Activated CD8-positive, alpha-beta memory T cell treated with anti-CD3 and anti-CD28 coated beads for 36 hours (primary cell): ENCODE measurements around the gene CNTLN. TPM values are rescaled to one million over a fixed set of nuclear protein-coding genes. Genes with fewer than 3 reads are reported as not detected.
"Not testable (repeated sequence)": the region's sequence is repeated elsewhere in the genome, so short reads cannot be mapped to it uniquely, and the experiment has no call there.

Experiments
- CTCF ChIA-PET: fragments of 350-600 bp; sonication (Branson Sonifier 250); formaldehyde crosslinking; loops from one replicate; lab custom pipeline; 2021; ENCODE audit warnings: antibody characterized with exemption; lab: Charles Lee
- POLR2A ChIA-PET: fragments of 350-600 bp; sonication (Branson Sonifier 250); formaldehyde crosslinking; loops from one replicate; lab custom pipeline; 2021; ENCODE audit warnings: antibody characterized with exemption; lab: Charles Lee
- total RNA-seq, 2 experiments: library from RNA; stranded (reverse); gene quantifications; one replicate each; pipeline ENCODE4 v1.2.3, GENCODE V29; 2021

The CNTLN gene
- total RNA-seq, 2 experiments from 2014 or later = 0.23 to 0.32 TPM

DNA sequence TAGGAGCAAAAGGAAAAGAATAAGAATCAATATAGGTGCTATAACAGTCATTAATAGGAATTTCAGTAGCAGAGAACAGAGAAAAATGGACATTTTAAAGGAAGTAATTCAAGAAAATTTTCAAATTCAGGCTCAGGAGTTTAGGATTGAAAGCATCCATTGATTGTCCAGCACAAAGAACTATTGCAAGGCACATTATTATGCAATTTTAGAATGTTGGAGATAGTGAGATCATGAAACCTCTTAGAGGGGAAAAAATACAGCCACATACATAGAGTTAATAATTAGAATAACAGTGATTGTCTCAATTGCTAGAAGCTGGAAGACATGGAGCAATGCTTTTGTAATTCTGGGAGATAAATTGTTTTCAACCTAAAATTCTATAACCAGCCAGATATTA lies 31.5 kb downstream of the CNTLN start:
- CTCF ChIA-PET = no interaction called here
- POLR2A ChIA-PET = no interaction called here

DNA sequence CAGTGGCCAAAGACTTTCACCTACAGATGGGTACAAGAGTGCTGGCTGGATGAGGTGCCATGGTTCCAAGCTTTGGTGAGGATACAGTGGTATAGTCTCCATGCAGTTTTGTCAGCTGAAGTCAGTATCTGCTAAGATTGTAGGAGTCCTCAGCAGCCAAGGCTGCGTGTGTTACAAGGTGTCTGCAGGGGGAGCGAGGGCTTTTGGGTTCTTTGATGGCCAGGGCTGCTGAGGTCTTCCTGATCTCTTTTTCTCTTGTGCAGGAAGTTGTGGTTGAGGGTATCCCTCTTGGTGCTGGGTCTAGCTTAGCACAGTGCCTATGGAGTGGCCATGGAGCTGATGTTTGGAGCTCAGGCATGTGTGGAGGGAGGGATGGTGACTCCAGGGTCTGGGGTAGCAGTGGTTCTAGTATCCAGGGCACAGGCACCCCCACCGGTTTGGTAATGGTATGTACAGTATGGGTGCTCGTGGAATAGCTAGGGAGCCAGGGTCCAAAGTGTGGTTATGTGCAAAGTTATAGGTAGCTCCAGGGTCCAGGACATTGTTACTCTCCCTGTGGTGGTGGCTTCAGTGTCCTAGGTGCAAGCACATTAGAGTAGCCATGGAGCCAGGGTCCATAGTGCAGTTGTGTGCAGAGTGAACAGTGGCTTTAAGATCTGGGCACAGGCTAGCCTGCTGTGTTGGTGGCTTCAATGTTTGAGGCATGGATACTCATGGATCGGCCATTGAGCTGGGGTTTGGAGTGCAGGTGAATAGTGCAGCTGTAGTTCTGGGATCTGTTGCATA lies 36.7 kb downstream of the CNTLN start:
- CTCF ChIA-PET = no interaction called here

DNA sequence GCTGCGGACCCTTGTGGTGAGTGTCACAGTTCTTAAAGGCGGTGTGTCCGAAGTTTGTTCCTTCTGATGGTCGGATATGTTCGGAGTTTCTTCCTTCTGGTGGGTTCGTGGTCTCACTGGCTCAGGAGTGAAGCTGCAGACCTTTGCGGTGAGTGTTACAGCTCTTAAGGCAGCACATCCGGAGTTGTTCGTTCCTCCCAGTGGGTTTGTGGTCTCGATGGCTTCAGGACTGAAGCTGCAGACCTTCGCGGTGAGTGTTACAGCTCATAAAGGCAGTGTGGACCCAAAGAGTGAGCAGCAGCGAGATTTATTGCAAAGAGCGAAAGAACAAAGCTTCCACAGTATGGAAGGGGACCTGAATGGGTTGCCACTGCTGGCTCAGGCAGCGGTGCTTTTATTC lies 42.7 kb downstream of the CNTLN start:
- POLR2A ChIA-PET, CTCF ChIA-PET: not testable (repeated sequence)

More for the DNA sequence above, 36.7 kb downstream of the CNTLN start:
- POLR2A ChIA-PET = no interaction called here

DNA sequence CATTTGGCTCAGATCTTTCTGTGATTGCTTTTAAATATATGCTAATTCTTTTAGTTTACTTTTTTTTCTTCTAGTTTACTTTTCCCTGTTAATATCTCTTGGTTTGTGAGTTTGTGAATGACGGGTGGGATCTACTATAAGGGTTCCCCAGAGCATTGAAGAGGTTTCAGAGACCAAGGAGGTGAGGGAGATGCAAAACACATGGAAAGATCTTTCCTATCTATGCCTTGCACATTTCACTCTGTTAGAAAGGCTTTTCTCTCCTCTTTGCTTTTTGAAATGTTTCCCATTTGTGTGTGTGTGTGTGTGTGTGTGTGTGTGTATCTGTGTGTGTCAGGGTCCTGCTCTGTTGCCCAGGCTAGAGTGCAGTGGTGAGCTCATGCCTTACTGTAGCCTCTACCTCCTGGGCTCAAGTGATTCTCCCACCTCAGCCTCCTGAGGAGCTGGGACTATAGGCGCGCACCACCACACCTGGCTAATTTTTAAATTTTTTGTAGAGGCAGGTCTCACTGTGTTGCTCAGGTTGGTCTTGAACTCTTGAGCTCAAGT lies 50.7 kb downstream of the CNTLN start:
- ChIA-PET POLR2A (no interaction called here), CTCF (no interaction called here)

- ChIA-PET POLR2A (no interaction called here), CTCF (no interaction called here)
These were observed 56.2 kb downstream of the CNTLN start for GRCh38 chr9:17191082-17191481.

GRCh38 chr9:17204611-17205152 lies 69.8 kb downstream of the CNTLN start:
- POLR2A ChIA-PET = no interaction called here

GRCh38 chr9:17216011-17216410 lies 81.2 kb downstream of the CNTLN start:
- ChIA-PET CTCF (no interaction called here), POLR2A (no interaction called here)

More at GRCh38 chr9:17204611-17205152, 69.8 kb downstream of the CNTLN start:
- CTCF ChIA-PET = no interaction called here

GRCh38 chr9:17216646-17217045 lies 81.8 kb downstream of the CNTLN start:
- ChIA-PET CTCF (no interaction called here), POLR2A (no interaction called here)

GRCh38 chr9:17217272-17217671 lies 82.4 kb downstream of the CNTLN start:
- ChIA-PET CTCF (no interaction called here), POLR2A (no interaction called here)

- CTCF ChIA-PET = no interaction called here
- POLR2A ChIA-PET = no interaction called here
These were observed 84.4 kb downstream of the CNTLN start for GRCh38 chr9:17219261-17219660.

DNA sequence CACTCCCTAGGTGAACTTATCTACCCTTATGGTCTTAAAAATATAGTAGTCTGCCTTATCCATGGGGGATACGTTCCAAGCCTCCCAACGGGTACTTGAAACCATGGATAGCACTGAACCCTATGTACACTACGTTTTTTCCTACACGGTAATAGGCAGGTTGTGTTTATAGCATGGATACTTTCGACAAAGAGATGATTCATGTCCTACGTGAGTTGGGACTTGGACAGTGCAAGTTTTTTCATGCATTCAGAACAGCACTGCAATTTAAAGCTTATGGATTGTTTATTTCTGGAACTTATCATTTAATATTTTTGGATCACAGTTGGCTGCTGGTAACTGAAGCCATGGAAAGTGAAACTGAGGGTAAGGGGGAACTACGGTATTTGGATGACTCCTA lies 88.1 kb downstream of the CNTLN start:
- ChIA-PET POLR2A (no interaction called here), CTCF (no interaction called here)

GRCh38 chr9:17225407-17225806 lies 90.6 kb downstream of the CNTLN start:
- ChIA-PET CTCF (no interaction called here), POLR2A (no interaction called here)

- ChIA-PET CTCF (no interaction called here), POLR2A (no interaction called here)
These were observed 95.2 kb downstream of the CNTLN start for GRCh38 chr9:17229945-17230560.

DNA sequence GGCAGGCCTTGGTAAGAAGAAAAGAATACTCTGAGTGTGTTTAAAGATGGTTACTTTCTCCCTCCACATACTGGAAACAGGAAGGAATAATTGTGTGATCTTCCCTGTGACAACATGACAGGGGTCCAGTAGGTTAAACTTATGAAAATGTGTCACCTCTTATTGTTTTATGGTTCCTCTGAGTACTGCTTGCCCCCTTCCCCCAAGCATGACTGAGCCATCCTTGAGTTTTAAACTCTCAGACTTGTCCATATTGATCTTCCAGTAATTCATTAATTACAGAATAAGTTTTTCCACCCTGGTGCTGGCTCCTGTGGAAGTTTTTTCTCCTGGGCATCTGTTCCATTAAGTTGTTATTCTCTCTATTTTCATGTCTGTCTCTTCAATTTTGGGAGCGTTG lies 95.8 kb downstream of the CNTLN start:
- ChIA-PET POLR2A (no interaction called here), CTCF (no interaction called here)

GRCh38 chr9:17236147-17236546 lies 101.3 kb downstream of the CNTLN start:
- ChIA-PET CTCF (no interaction called here), POLR2A (no interaction called here)

DNA sequence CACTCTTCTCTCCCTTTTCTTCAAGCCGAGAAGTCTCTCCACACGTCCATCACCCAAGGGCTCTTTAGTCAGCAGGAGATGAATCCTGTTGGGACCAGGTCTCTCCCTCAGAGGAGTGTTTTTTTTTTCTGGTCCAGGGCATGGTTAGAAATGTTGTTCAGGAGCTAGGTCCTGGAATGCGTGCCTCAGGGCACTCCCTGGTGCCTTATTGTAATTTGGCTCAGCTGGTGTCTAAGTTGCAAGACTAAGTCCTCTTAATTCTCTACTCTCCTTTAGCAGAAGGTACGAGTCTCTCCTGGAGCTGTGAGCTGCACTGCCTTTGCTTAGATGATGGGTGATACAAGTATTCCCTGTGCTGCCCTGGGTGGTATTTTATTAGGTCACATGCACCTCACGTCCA lies 111.9 kb downstream of the CNTLN start:
- CTCF ChIA-PET = no interaction called here
- POLR2A ChIA-PET = no interaction called here

GRCh38 chr9:17251100-17251499 lies 116.3 kb downstream of the CNTLN start:
- ChIA-PET POLR2A (no interaction called here), CTCF (no interaction called here)

DNA sequence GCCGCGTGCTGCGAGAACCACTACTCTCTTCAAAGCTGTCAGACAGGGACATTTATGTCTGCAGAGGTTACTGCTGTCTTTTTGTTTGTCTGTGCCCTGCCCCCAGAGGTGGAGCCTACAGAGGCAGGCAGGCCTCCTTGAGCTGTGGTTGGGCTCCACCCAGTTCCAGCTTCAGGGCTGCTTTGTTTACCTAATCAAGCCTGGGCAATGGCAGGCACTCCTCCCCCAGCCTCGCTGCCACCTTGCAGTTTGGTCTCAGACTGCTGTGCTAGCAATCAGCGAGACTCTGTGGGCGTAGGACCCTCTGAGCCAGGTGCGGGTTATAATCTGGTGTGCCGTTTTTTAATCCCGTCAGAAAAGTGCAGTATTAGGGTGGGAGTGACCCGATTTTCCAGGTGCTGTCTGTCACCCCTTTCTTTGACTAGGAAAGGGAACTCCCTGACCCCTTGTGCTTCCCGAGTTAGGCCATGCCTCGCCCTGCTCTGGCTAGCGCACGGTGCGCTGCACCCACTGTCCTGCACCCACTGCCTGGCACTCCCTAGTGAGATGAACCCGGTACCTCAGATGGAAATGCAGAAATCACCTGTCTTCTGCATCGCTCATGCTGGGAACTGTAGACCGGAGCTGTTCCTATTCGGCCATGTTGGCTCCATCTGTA lies 133.8 kb downstream of the CNTLN start:
- POLR2A ChIA-PET, CTCF ChIA-PET: not testable (repeated sequence)

DNA sequence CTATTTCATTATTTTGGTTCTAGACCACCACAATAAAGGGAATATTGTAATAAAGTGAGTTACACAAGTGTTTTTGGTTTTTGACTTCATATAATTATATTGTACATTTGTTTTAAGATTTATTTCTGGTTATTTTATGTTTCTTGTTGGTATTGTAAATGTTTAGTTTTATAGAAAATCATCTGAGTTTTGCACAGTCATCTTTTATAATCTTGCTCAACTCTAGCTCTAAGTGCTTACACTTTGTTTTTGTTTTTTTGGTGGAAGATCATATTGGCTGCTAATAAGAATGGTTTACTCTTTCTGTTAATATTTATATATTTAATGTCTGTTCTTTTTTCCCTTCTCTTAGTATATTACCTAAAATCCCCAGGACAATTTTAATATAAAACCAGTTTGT lies 135.0 kb downstream of the CNTLN start:
- POLR2A ChIA-PET = no interaction called here
- CTCF ChIA-PET = no interaction called here

DNA sequence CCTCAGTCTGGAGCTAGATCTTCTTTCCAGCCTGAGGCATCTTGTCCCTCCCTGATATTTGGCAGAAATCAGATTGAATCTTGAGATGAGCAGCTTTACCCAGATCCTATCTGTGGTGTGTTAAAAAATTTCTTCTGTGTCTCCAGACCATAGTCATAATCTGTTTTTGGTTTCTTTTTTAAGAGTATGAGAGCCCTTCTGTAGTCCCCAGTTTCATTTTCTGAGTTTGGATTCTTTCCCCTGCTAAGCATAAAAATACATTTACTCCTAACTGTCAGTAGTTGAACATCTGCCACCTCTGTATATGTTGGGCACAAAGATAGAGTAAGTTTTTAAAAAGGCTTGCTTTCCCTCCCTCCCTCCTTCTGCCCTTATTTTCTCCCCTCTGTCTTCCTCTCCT lies 137.7 kb downstream of the CNTLN start:
- ChIA-PET POLR2A (no interaction called here), CTCF (no interaction called here)
